PC-9 (cell line): Measurements from ENCODE around the gene CNTN5. TPM values are rescaled to one million over a fixed set of nuclear protein-coding genes. Genes with fewer than 3 reads are reported as not detected.

ENCODE experiments used
- BruUV-seq: library from RNA; stranded (reverse); fragments of 400-500 nt; replicated peaks from 2 replicates; lab custom pipeline; 2021; lab: Mats Ljungman, UMichigan
- CTCF ChIA-PET: fragments of 300-600 bp; sonication (Branson Sonifier 250); formaldehyde crosslinking; loops from one replicate; lab custom pipeline; 2022; ENCODE audit warnings: antibody characterized with exemption; lab: Charles Lee
- POLR2A ChIA-PET: fragments of 300-600 bp; sonication (Branson Sonifier 250); formaldehyde crosslinking; loops from one replicate; lab custom pipeline; 2022; ENCODE audit warnings: antibody characterized with exemption; ENCODE audit not compliant: unreplicated experiment; lab: Charles Lee
- DNase-seq, 2 experiments: peaks; one replicate each; pipeline versions ENCODE4 v3.0.0 to v3.0.0-alpha.2; 2015 to 2022; ENCODE audit warnings: mixed read lengths in 1 of 2
- H2AFZ ChIP-seq: fragments of 200-600 bp; sonication (generic); 2 replicates; pipeline ENCODE4 v1.8.1; 2017; ENCODE audit warnings: antibody characterized with exemption
- H3F3A ChIP-seq: fragments of 200-600 bp; sonication (generic); 2 replicates; pipeline ENCODE4 v1.8.1; 2017; ENCODE audit warnings: antibody characterized with exemption, mild to moderate bottlenecking, low read depth; ENCODE audit not compliant: insufficient read depth
- H3K27ac ChIP-seq: fragments of 200-600 bp; sonication (generic); 2 replicates; pipeline ENCODE4 v1.6.1; 2016; ENCODE audit warnings: mixed run types
- H3K27me3 ChIP-seq: fragments of 200-600 bp; sonication (generic); 2 replicates; pipeline ENCODE4 v1.6.1; 2016; ENCODE audit warnings: low read depth, mixed run types; ENCODE audit not compliant: insufficient read depth
- H3K36me3 ChIP-seq: fragments of 200-600 bp; sonication (generic); 2 replicates; pipeline ENCODE4 v1.6.1; 2016; ENCODE audit warnings: low read depth, mixed run types
- H3K4me1 ChIP-seq: fragments of 200-600 bp; sonication (generic); replicated peaks from 2 replicates; pipeline ENCODE4 v1.6.1; 2016; ENCODE audit warnings: mixed run types; ENCODE audit not compliant: insufficient read depth
- H3K4me2 ChIP-seq: fragments of 200-600 bp; sonication (generic); 2 replicates; pipeline ENCODE4 v1.6.1; 2017; ENCODE audit warnings: mixed run types
- H3K4me3 ChIP-seq: fragments of 200-600 bp; sonication (generic); 2 replicates; pipeline ENCODE4 v1.6.1; 2016; ENCODE audit warnings: mixed run types
- H3K79me2 ChIP-seq: fragments of 200-600 bp; sonication (generic); 2 replicates; pipeline ENCODE4 v1.6.1; 2017; ENCODE audit warnings: low read depth, mixed run types
- H3K9me2 ChIP-seq: fragments of 200-600 bp; sonication (generic); 2 replicates; pipeline ENCODE4 v1.8.1; 2017; ENCODE audit warnings: mild to moderate bottlenecking; ENCODE audit not compliant: insufficient read depth
- H3K9me3 ChIP-seq: fragments of 200-600 bp; sonication (generic); 2 replicates; pipeline ENCODE4 v1.8.1; 2016; ENCODE audit warnings: low read depth; ENCODE audit not compliant: insufficient read depth
- H4K20me1 ChIP-seq: fragments of 200-600 bp; sonication (generic); 2 replicates; pipeline ENCODE4 v1.8.1; 2017; ENCODE audit not compliant: insufficient read depth
- CTCF ChIP-seq: fragments of 200-600 bp; sonication (generic); conservative IDR thresholded peaks from 2 replicates; pipeline ENCODE4 v1.6.1; 2017; ENCODE audit warnings: mixed run types, antibody characterized with exemption, mild to moderate bottlenecking, moderate library complexity
- EZH2 ChIP-seq: fragments of 200-600 bp; sonication (generic); IDR thresholded peaks from 2 replicates; pipeline ENCODE4 v1.8.0; 2017; ENCODE audit warnings: antibody characterized with exemption, low read depth
- intact Hi-C: fragments of 100-400 bp; cut with micrococcal nuclease; formaldehyde crosslinking; loops from one replicate; pipeline ENCODE4 v1.10.0; 2022; ENCODE audit not compliant: unreplicated experiment
- total RNA-seq: library from RNA; stranded (reverse); gene quantifications from 2 replicates; pipeline ENCODE4 v1.2.3, GENCODE V29; 2021

The CNTN5 gene
- total RNA-seq, 1 experiment from 2014 or later: not detected

GRCh38 chr11:99260696-99261095, 239.9 kb downstream of the CNTN5 start:
- Histone ChIP-seq H3K27me3 (no peaks in the 10 kb centered on the region), H3K79me2 (no peaks in the 10 kb centered on the region), H3K36me3 (no peaks in the 10 kb centered on the region), H3K4me1 (no peaks in the 10 kb centered on the region), H3K9me2 (peaks cover 2% of the 10 kb centered on the region; the same call in 1 of the 2 replicates), H4K20me1 (no peaks in the 10 kb centered on the region), H2AFZ (no peak overlapping the region), H3K4me2 (no peak overlapping the region), H3K27ac (no peak overlapping the region), H3F3A (no peaks in the 10 kb centered on the region), H3K4me3 (no peak overlapping the region), H3K9me3 (no peaks in the 10 kb centered on the region)
- intact Hi-C loops: no loop called here
- ChIA-PET POLR2A (no interaction called here), CTCF (no interaction called here)
- BruUV-seq: no TSS peak
- DNase-seq: no peak
- no peak for TF ChIP-seq EZH2
- no peak for TF ChIP-seq CTCF

GRCh38 chr11:99268886-99269285, 248.1 kb downstream of the CNTN5 start:
- Histone ChIP-seq H3K4me1 (no peaks in the 10 kb centered on the region), H3K27ac (no peak overlapping the region), H3K79me2 (no peaks in the 10 kb centered on the region), H3K27me3 (no peaks in the 10 kb centered on the region), H3K9me2 (0 out of 2 replicates have a peak, but pooled peaks cover 5% of the 10 kb centered on the region), H3K36me3 (no peaks in the 10 kb centered on the region), H3K4me3 (no peak overlapping the region), H4K20me1 (no peaks in the 10 kb centered on the region), H3F3A (no peaks in the 10 kb centered on the region), H3K9me3 (no peaks in the 10 kb centered on the region), H2AFZ (no peak overlapping the region), H3K4me2 (no peak overlapping the region)
- DNase-seq: no peak
- ChIA-PET POLR2A (no interaction called here), CTCF (no interaction called here)
- intact Hi-C loops: no loop called here
- no TSS peak for BruUV-seq
- TF ChIP-seq EZH2: no peak
- no peak for TF ChIP-seq CTCF

- H3K9me2 ChIP-seq: no peaks in the 10 kb centered on the region
- no peaks in the 10 kb centered on the region for H3K4me1 ChIP-seq
- H3K9me3 ChIP-seq: no peaks in the 10 kb centered on the region
- no TSS peak for BruUV-seq
- H2AFZ ChIP-seq: no peak overlapping the region
- no peak overlapping the region for H3K27ac ChIP-seq
- intact Hi-C loops: no loop called here
- TF ChIP-seq CTCF: no peak
- TF ChIP-seq EZH2: no peak
- H3K4me3 ChIP-seq: no peak overlapping the region
- H3K27me3 ChIP-seq: no peaks in the 10 kb centered on the region
- ChIA-PET CTCF (no interaction called here), POLR2A (no interaction called here)
- H4K20me1 ChIP-seq: no peaks in the 10 kb centered on the region
- no peak overlapping the region for H3K4me2 ChIP-seq
- H3K79me2 ChIP-seq: no peaks in the 10 kb centered on the region
- no peak for DNase-seq
- no peaks in the 10 kb centered on the region for H3K36me3 ChIP-seq
- no peaks in the 10 kb centered on the region for H3F3A ChIP-seq
Measured at GRCh38 chr11:99271527-99271926, 250.8 kb downstream of the CNTN5 start.
